Activated B cell treated with CpG ODN at 0.5 μM for 24 hours (primary cell): ENCODE results near the gene G2E3. TPM values are rescaled to one million over a fixed set of nuclear protein-coding genes. Genes with fewer than 3 reads are reported as not detected.

Source experiments
- ATAC-seq: fragments of 200-7000 bp; cut with Tn5 transposase; one replicate; pipeline ENCODE4 v1.10.0; 2021; ENCODE audit warnings: low read depth, mild to moderate bottlenecking, moderate library complexity
- CTCF ChIA-PET: fragments of 350-600 bp; sonication (Branson Sonifier 250); formaldehyde crosslinking; loops from one replicate; lab custom pipeline; 2021; ENCODE audit warnings: antibody characterized with exemption; lab: Charles Lee
- POLR2A ChIA-PET: fragments of 350-600 bp; sonication (Branson Sonifier 250); formaldehyde crosslinking; loops from one replicate; lab custom pipeline; 2021; ENCODE audit warnings: antibody characterized with exemption; lab: Charles Lee
- DNase-seq: peaks from one replicate; pipeline ENCODE4 v3.0.0; 2022
- H3K27ac Mint-ChIP-seq: one replicate; pipeline ENCODE4 v1.8.0; 2020; ENCODE audit warnings: mixed read lengths
- H3K27me3 Mint-ChIP-seq: one replicate; pipeline ENCODE4 v1.8.0; 2021; ENCODE audit warnings: mixed read lengths
- H3K36me3 Mint-ChIP-seq: one replicate; pipeline ENCODE4 v1.8.0; 2021; ENCODE audit warnings: low read depth, mixed read lengths
- H3K4me1 Mint-ChIP-seq: one replicate; pipeline ENCODE4 v1.8.0; 2021; ENCODE audit warnings: mixed read lengths
- H3K4me3 Mint-ChIP-seq: one replicate; pipeline ENCODE4 v1.8.0; 2020; ENCODE audit warnings: mild to moderate bottlenecking, mixed read lengths
- H3K9me3 Mint-ChIP-seq: one replicate; pipeline ENCODE4 v1.8.0; 2020; ENCODE audit warnings: mixed read lengths
- CTCF ChIP-seq: fragments of 200-600 bp; IDR thresholded peaks from one replicate; pipeline ENCODE4 v1.8.0; 2022; ENCODE audit warnings: antibody characterized with exemption, mild to moderate bottlenecking
- intact Hi-C: fragments of 100-400 bp; cut with micrococcal nuclease; formaldehyde crosslinking; loops from one replicate; pipeline ENCODE4 v1.15.1; 2024
- total RNA-seq: library from RNA; stranded (reverse); gene quantifications from 2 replicates; pipeline ENCODE4 v1.2.3, GENCODE V29; 2022

G2E3 gene
- total RNA-seq, result 23.5 and 32.6 TPM in 2 replicates

GRCh38 chr14:30558675-30559555 lies at the start of gene G2E3:
Gene G2E3 (plus strand): TSS chr14:30559158. CDS start chr14:30581080, 21,922 bp downstream.
- no peaks in the 10 kb centered on the region for H3K9me3 Mint-ChIP-seq
- H3K27me3 Mint-ChIP-seq, result no peaks in the 10 kb centered on the region
- H3K27ac Mint-ChIP-seq, result peak within 1 kb of the TSS; percentile 98
- ChIA-PET POLR2A (interaction anchor here (1.0 to 2.4 kb wide), 2 partner anchors 63 to 861 kb away, joined by 3 to 17 read pairs; partner anchors contain the start of gene SCFD1), CTCF (no interaction called here)
- no peak for TF ChIP-seq CTCF
- peak within 1 kb of the TSS; percentile 100 for H3K4me3 Mint-ChIP-seq
- H3K36me3 Mint-ChIP-seq, result peaks cover 23% of the 10 kb centered on the region
- intact Hi-C loops, result loop anchor here (1.0 to 10.0 kb wide), 7 partner anchors 63 to 1642 kb away; partner anchors contain the start of genes ARHGAP5, HEATR5A, HECTD1 and NUBPL
- DNase-seq, result peak; percentile 88
- peak; percentile 99 for ATAC-seq
- peaks cover 29% of the 10 kb centered on the region for H3K4me1 Mint-ChIP-seq

GRCh38 chr14:30517737-30518136 lies 41.2 kb upstream of the G2E3 start:
- no peak for DNase-seq
- no peak for ATAC-seq
- Mint-ChIP-seq H3K4me1 (peaks cover 4% of the 10 kb centered on the region), H3K27me3 (peaks cover 15% of the 10 kb centered on the region), H3K9me3 (no peaks in the 10 kb centered on the region), H3K36me3 (no peaks in the 10 kb centered on the region), H3K27ac (no peak overlapping the region), H3K4me3 (no peak overlapping the region)
- intact Hi-C loops, result no loop called here
- ChIA-PET CTCF (no interaction called here), POLR2A (no interaction called here)
- no peak for TF ChIP-seq CTCF

- DNase-seq, result no peak
- CTCF ChIA-PET, result interaction anchor here (1.2 kb wide), 1 partner anchor 13 kb away, joined by 3 read pairs; no protein-coding TSS in a partner anchor
- H3K36me3 Mint-ChIP-seq, result no peaks in the 10 kb centered on the region
- intact Hi-C loops, result no loop called here
- no peak overlapping the region for H3K27ac Mint-ChIP-seq
- H3K4me3 Mint-ChIP-seq, result no peak overlapping the region
- H3K27me3 Mint-ChIP-seq, result peaks cover 13% of the 10 kb centered on the region
- POLR2A ChIA-PET, result no interaction called here
- no peaks in the 10 kb centered on the region for H3K9me3 Mint-ChIP-seq
- no peak for ATAC-seq
- TF ChIP-seq CTCF, result no peak
- H3K4me1 Mint-ChIP-seq, result peaks cover 4% of the 10 kb centered on the region
Observed at GRCh38 chr14:30518867-30519560, 39.9 kb upstream of the G2E3 start.

- Mint-ChIP-seq H3K4me1 (peaks cover 4% of the 10 kb centered on the region), H3K4me3 (no peak overlapping the region), H3K27me3 (peaks cover 10% of the 10 kb centered on the region), H3K36me3 (no peaks in the 10 kb centered on the region), H3K9me3 (no peaks in the 10 kb centered on the region), H3K27ac (no peak overlapping the region)
- DNase-seq, result no peak
- ATAC-seq, result no peak
- CTCF ChIA-PET, result interaction anchor here (0.8 to 1.9 kb wide), 3 partner anchors 8 to 144 kb away, joined by 3 to 7 read pairs (median 3); no protein-coding TSS in a partner anchor
- no peak for TF ChIP-seq CTCF
- intact Hi-C loops, result loop anchor here (5.0 kb wide), 1 partner anchor 1768 kb away; no protein-coding TSS in a partner anchor
- POLR2A ChIA-PET, result no interaction called here
Observed at GRCh38 chr14:30519961-30520360, 39.0 kb upstream of the G2E3 start.
